HFF-Myc (cell line): ENCODE measurements around the gene PLPPR3.
"Not testable (repeated sequence)": the region's sequence is repeated elsewhere in the genome, so short reads cannot be mapped to it uniquely, and the experiment has no call there.

Source experiments
- DNase-seq: peaks from one replicate; pipeline ENCODE4 v3.0.0-alpha.2; 2011; ENCODE audit warnings: low read depth; ENCODE audit errors: extremely low read depth
- H3K4me3 ChIP-seq: replicated peaks from 2 replicates; pipeline ENCODE4 v1.5.1; 2011; ENCODE audit warnings: low read depth, mild to moderate bottlenecking, control low read depth, low read length
- TF ChIP-seq, protein P1 (sequence below): IDR thresholded peaks from 2 replicates; pipeline ENCODE4 v1.5.1; 2012; ENCODE audit warnings: mild to moderate bottlenecking, low read depth, low read length, control low read depth; ENCODE audit errors: missing control alignments

PLPPR3 gene

DNA sequence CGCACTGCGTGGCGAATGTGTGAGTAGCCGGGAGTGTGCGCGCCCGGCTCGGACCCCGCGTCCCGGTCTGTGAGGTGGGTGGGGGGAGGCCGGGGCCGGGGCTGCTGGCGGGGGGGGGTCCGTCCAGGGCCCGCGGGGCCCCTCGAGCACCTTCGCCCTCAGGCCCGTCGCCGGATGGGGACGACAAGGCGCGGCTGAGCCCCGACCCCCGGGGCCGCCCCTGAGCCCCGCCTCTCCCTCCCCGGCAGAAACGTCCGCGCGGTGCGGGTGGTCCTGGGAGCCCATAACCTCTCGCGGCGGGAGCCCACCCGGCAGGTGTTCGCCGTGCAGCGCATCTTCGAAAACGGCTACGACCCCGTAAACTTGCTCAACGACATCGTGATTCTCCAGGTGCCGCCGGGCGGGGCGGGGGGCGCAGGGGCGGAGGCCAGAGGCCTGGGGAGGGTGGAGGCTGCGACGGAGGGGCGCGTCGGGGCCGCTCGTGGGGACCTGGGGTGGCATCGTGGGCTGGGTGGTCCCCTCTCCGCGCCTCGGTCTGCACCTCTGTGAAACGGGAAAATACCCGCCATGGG lies 31.3 kb upstream of the PLPPR3 start:
- no peak overlapping the region for H3K4me3 ChIP-seq
- no peak for DNase-seq
- TF ChIP-seq, protein P1, sequence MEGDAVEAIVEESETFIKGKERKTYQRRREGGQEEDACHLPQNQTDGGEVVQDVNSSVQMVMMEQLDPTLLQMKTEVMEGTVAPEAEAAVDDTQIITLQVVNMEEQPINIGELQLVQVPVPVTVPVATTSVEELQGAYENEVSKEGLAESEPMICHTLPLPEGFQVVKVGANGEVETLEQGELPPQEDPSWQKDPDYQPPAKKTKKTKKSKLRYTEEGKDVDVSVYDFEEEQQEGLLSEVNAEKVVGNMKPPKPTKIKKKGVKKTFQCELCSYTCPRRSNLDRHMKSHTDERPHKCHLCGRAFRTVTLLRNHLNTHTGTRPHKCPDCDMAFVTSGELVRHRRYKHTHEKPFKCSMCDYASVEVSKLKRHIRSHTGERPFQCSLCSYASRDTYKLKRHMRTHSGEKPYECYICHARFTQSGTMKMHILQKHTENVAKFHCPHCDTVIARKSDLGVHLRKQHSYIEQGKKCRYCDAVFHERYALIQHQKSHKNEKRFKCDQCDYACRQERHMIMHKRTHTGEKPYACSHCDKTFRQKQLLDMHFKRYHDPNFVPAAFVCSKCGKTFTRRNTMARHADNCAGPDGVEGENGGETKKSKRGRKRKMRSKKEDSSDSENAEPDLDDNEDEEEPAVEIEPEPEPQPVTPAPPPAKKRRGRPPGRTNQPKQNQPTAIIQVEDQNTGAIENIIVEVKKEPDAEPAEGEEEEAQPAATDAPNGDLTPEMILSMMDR: no peak

GRCh38 chr19:852136-853013 lies 30.6 kb upstream of the PLPPR3 start, which contains the start of gene ELANE:
TSS of gene ELANE (plus strand) at chr19:852303. CDS start at chr19:852329, 26 bp downstream.
- TF ChIP-seq, protein P1: no peak
- no peak within 1 kb of the TSS for H3K4me3 ChIP-seq
- no peak for DNase-seq

- TF ChIP-seq, protein P1: no peak
- DNase-seq: no peak
- no peak overlapping the region for H3K4me3 ChIP-seq
Observed at GRCh38 chr19:850979-851335, 29.2 kb upstream of the PLPPR3 start.

- TF ChIP-seq, protein P1: no peak
- H3K4me3 ChIP-seq: no peak overlapping the region
- DNase-seq: no peak
Observed at GRCh38 chr19:850221-850978, 28.6 kb upstream of the PLPPR3 start.

DNA sequence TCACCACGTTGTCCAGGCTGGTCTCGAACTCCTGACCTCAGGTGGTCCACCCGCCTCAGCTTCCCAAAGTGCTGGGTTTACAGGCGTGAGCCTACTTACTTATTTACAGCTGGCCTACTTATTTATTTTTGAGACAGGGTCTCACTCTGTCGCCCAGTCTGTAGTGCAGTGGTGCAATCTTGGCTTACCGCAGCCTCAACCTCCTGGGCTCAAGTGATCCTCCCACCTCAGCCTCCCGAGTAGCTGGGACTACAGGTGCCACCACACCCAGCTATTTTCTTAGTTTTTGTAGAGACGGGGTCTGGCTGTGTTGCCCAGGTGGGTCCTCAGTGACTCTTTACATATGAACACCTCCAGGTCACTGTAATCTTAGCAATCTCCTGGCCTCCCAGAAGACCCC lies 27.4 kb upstream of the PLPPR3 start:
- not testable (repeated sequence) for H3K4me3 ChIP-seq, DNase-seq

DNA sequence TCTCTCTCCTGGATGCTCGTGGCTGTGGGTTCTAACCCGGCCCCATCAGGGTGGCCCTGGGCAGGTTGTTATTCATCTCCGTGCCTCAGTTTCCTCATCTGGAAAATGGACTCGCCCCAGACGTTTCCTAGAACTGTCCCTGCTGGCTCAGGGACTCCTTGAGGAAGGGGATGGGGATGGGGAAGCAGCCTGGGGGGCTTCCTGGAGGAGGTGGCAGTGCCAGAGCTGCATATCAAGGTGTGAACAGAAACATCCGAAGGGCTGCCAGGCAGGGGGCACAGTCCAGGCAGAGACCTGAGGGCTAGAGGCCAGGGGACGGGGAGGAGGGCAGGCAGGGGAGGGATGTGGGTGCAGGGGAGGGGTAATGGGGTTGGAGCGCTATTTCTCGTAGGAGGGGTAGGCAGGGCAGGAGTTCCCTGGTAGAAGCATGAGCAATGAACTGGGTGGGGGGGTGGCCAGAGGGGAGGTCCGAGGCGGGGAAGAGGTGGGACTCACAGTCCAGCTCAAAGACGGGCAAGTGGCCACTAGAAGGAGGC lies 26.7 kb upstream of the PLPPR3 start:
- no peak for DNase-seq

More for the DNA sequence above, 26.7 kb upstream of the PLPPR3 start:
- H3K4me3 ChIP-seq: no peak overlapping the region
- TF ChIP-seq, protein P1: no peak
